GM21447 (cell line): ENCODE measurements around the gene SEMA3G.

Source experiments
- ATAC-seq: cut with Tn5 transposase; IDR thresholded peaks from one replicate; pipeline ENCODE4 v1.9.1; 2021; ENCODE audit not compliant: unreplicated experiment

SEMA3G gene

DNA sequence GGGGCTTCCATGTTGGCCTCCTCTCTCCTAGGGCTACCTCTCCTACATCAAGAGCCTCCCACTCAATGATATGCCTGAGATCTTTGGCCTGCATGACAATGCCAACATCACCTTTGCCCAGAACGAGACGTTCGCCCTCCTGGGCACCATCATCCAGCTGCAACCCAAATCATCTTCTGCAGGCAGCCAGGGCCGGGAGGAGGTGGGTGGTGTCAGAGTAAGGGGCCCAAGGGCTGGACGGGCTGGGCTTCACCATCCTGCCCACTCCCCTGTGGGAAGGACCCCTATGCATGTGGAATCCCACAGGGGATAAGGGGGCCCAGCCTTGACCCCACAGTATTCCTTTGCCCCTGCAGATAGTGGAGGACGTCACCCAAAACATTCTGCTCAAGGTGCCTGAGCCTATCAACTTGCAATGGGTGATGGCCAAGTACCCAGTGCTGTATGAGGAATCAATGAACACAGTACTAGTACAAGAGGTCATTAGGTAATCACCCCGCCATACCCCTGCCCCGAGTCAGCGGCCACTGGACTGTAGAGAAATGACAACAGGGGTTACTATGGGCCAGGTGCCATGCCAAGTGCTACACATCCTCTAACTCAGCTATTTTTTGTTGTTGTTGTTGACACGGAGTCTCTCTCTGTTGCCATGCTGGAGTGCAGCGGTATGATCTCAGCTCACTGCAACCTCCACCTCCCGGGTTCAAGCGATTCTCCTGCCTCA is 47.1 kb downstream of the SEMA3G start:
- no peak for ATAC-seq

DNA sequence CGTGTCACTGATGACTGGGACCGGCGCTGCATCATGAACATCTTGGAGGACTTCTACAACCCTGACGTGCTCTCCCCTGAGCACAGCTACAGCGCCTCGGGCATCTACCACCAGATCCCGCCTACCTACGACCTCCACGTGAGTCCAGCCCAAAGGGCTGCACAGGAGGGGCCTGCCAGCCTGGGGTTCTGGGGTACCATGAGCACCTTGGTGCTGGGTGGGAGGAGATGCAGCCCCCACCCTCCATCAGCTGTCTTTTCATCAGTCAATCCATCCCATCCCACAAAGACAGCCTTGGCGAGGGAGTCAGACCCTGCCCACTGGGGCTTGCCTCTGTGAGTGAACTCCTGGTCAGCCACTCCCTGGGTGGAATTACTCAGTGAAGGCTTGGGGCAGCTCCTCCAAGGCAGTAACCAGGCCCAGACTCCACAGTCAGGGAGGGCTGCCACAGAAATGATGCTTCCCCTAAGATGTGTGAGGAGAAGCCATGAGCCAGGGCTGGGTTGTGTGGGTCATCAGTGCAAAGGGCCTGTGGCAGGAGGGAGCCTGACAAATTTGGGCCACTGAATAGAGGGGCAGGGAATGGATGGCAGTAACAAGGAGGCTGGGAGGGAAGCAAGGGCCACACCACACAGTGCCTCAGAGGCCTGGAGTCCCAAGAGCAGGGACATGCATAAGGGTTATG is 47.9 kb downstream of the SEMA3G start:
- ATAC-seq, result no peak

DNA sequence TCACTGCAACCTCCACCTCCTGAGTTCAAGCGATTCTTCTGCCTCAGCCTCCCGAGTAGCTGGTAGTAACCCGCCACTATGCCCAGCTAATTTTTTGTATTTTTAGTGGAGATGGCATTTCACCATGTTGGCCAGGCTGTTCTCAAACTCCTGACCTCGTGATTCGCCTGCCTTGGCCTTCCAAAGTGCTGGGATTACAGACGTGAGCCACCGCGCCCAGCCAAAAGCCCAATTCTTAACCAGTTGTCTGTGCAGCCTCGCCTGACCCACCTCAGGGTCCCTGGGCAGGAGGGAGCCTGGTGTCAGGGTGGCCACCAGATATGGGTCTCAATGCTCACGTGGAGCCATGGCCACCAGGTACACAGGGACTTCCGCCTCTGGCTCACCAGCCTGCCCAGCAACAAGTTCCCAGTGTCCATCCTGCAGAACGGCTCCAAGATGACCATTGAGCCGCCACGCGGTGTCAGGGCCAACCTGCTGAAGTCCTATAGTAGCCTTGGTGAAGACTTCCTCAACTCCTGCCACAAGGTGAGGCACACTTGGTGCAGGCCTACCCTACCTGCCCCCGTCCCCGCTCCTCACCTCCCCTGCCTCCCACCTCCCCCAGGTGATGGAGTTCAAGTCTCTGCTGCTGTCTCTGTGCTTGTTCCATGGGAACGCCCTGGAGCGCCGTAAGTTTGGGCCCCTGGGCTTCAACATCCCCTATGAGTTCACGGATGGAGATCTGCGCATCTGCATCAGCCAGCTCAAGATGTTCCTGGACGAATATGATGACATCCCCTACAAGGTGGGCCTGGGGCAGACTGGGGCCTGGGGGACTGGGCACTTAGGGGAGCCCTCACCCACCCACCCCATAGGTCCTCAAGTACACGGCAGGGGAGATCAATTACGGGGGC is 48.6 kb downstream of the SEMA3G start:
- ATAC-seq, result no peak

GRCh38 chr3:52395503-52395865 is 49.4 kb downstream of the SEMA3G start:
- ATAC-seq, result no peak

DNA sequence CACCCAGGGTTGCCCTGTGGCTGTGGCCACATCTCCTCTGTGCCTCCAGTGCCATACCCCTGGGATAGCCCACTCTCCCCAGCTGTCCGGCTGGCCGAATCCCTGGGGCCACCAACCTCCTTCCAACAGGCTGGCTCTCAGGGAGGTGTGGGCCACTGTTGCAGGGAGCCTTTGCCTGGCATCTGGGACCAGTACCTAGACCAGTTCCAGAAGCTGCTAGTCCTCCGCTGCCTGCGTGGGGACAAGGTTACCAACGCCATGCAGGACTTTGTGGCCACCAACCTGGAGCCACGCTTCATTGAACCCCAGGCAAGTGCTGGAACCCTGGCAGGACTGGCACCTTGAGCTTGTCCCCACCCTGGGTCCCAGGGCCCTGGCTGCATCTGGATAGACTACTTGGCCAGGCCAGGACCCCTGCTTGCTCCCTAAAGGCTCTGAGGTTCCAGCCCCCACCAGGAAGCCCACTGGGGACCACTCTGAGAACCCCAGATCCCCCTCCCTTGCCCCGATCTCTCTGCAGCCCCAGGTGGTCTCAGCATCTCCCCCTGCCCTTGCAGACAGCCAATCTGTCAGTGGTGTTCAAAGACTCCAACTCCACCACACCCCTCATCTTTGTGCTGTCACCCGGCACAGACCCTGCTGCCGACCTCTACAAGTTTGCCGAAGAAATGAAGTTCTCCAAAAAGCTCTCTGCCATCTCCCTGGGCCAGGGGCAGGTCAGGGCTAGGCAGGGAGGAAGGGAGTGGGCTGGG is 50.0 kb downstream of the SEMA3G start:
- ATAC-seq, result no peak

- ATAC-seq, result no peak
These were observed 50.8 kb downstream of the SEMA3G start for GRCh38 chr3:52393959-52394670.

GRCh38 chr3:52393131-52393807 is 51.6 kb downstream of the SEMA3G start:
- no peak for ATAC-seq

DNA sequence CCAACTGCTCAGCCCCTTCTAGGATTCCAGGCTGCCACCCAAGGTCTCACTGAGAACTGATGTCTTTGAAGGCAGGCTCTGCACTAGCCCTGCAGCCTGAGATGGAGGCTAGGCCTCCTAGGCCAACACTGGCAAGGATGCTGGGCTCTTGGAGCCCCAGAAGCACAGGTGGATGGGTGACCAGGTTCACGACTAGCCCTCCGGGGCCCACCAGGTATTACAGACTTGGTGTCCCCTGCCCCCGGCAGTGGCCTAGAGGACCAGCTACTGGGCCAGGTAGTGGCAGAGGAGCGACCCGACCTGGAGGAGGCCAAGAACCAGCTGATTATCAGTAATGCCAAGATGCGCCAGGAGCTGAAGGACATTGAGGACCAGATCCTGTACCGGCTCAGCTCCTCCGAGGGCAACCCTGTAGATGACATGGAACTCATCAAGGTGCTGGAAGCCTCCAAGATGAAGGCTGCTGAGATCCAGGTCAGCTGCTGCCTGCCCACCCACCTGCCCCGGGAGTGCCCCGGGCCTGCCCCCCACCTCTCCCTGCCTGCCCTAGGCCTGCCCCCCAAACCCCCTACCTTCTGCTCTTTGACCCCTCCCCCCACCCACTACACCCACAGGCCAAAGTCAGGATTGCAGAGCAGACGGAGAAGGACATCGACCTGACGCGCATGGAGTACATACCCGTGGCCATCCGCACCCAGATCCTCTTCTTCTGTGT is 52.5 kb downstream of the SEMA3G start:
- ATAC-seq, result no peak

DNA sequence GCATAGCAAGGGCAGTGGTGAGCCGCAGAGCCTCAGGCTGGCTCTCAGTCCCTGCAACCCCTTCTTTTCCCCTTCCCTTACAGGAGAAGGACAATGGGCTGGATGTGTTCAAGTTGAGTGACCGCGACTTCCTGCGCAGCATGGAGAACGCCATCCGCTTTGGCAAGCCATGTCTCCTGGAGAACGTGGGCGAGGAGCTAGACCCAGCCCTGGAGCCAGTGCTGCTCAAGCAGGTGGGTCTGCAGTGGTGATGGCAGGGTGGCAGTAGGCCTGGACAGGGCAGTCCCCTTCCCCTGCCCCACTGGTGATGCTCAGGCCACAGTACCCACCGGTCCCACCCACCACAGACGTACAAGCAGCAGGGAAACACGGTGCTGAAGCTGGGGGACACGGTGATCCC is 53.8 kb downstream of the SEMA3G start:
- ATAC-seq, result no peak

GRCh38 chr3:52388933-52389332 is 56.0 kb downstream of the SEMA3G start:
- no peak for ATAC-seq

DNA sequence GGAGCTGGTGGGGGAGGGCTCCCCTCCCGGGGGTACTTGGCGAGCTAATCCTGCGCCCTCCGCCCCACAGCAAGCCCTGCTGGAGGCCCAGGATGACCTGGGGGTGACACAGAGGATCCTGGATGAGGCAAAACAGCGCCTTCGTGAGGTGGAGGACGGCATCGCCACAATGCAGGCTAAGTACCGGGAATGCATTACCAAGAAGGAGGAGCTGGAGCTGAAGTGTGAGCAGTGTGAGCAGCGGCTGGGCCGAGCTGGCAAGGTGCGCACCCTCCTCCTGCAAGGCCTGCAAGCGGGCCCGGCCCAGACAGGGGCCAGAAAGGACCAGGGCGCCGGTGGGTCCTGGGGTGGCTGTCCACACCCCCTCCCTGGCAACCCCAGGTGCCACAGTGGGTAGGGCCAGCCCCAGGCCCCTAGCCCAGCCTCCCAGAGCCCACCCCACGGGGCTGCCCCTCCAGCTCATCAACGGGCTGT is 56.5 kb downstream of the SEMA3G start:
- ATAC-seq, result no peak

DNA sequence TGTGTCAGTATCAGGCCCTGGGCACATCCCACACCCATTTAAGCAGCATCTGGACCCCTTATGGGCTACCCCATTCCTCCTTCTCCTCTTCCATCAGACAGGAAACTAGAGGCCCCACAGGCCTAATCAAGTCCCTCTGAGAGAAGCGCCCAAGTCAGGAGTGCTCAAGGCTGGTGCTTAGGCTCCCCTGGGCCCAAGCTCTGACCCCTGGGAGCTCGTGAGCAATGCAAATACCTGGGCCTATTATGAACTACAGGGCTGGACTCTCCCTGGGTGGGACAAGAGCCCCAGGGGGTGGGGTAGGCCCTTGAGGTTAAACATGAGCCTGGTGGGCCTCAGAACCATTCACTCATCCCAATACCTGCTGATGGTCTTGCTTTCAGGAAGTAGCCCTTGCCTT is 57.4 kb downstream of the SEMA3G start:
- ATAC-seq, result no peak

DNA sequence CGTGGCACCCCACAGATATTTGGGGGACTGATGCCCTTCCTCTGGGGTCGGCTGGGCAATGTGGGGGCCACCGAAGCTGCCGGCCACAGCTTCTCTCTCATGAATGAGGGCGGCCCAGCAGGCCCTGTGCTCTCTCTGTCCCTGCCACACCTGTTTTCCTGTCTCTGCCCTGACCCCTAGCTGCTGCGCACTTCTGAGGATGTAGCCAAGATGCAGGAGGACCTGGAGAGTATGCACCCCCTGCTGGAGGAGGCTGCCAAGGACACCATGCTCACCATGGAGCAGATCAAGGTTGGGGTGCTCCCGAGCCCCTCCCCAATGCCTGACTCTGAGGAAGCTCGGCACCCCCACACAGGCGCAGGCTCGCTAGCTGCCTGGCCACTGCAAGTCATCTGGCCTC is 59.7 kb downstream of the SEMA3G start:
- no peak for ATAC-seq

DNA sequence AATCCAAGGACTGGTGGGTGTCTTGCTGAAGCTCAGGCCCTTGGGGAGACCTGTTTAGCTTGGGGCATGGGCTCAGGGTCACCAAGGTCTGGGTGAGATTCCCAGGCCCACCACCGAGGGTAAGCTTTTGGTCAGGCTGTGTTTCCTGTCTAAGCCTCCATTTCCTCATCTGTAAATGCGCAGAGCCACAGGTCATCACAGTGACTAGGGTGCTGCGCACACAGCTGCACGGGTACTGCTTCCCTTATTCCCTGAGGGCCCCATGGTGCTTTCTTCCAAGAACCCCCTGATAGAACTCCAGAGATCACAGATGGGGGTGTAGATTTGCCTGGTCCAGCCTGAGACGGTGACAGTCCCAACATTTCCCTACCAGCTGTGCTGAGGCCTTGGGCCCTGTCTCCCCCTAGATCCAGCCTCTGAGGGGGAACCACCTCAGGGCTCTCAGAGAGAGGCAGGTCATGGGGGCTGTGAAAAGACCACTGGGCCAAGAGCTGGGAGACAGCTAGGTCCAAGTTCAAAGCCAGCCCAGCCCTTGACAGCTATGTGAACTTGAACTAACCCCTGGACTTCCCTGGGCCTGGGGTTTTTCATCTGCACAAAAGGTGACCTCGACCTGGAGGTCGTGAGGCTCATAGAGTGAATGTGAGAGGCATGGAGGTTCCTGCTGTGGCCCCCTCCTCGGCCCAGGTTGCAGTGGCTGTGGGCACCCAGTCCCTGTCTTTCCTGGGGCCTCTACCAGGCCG is 60.7 kb downstream of the SEMA3G start:
- no peak for ATAC-seq

DNA sequence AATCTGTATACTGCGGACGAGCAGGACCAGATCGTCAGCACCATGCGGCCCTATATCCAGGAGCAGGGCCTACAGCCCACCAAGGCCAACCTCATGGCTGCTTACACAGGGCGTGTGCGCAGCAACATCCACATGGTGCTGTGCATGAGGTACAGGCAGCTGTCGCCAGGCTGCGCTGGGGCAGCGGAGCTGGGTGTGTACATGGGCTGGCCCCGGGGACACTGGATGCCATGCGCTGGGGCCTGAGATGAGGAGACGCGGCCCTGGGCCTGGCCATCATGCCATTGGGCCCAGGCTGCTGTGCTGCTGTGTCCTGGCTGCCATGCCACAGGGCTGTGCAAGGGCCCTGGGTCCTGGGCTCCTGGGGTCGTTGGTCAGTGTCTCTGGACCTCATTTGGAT is 61.5 kb downstream of the SEMA3G start:
- no peak for ATAC-seq
